HG02973 (cell line): ENCODE data around the gene TUT7.
"Not testable (repeated sequence)": the region's sequence is repeated elsewhere in the genome, so short reads cannot be mapped to it uniquely, and the experiment has no call there.

Experiments
- ATAC-seq: cut with Tn5 transposase; IDR thresholded peaks from one replicate; pipeline ENCODE4 v1.9.1; 2021; ENCODE audit warnings: moderate library complexity; ENCODE audit not compliant: unreplicated experiment

TUT7 gene

GRCh38 chr9:86303316-86303975, 50.8 kb downstream of the TUT7 start:
- ATAC-seq = no peak

GRCh38 chr9:86301686-86302085, 52.5 kb downstream of the TUT7 start:
- ATAC-seq = no peak

- ATAC-seq = no peak
These were observed 53.5 kb downstream of the TUT7 start for GRCh38 chr9:86300701-86301100.

- no peak for ATAC-seq
These were observed 55.3 kb downstream of the TUT7 start for GRCh38 chr9:86298873-86299272.

- ATAC-seq = not testable (repeated sequence)
These were observed 63.9 kb downstream of the TUT7 start for GRCh38 chr9:86290341-86290740.

GRCh38 chr9:86288499-86289198, 65.6 kb downstream of the TUT7 start:
- ATAC-seq = no peak

GRCh38 chr9:86287013-86287412, 67.2 kb downstream of the TUT7 start:
- no peak for ATAC-seq

GRCh38 chr9:86286278-86286677, 67.9 kb downstream of the TUT7 start:
- no peak for ATAC-seq

- ATAC-seq = no peak
These were observed 68.9 kb downstream of the TUT7 start for GRCh38 chr9:86285261-86285660.

- peak; percentile 5 for ATAC-seq
These were observed 71.2 kb downstream of the TUT7 start for GRCh38 chr9:86282979-86283535.

- peak; percentile 74 for ATAC-seq
These were observed 71.9 kb downstream of the TUT7 start, which contains the start of gene ISCA1 for GRCh38 chr9:86282077-86282978. TSS of gene ISCA1 (minus strand) at chr9:86282538. CDS start at chr9:86282458, 80 bp downstream.

GRCh38 chr9:86281593-86282076, 72.6 kb downstream of the TUT7 start:
- ATAC-seq = peak; percentile 25

- no peak for ATAC-seq
These were observed 73.6 kb downstream of the TUT7 start for GRCh38 chr9:86280580-86280979.

- ATAC-seq = no peak
These were observed 74.4 kb downstream of the TUT7 start for GRCh38 chr9:86279839-86280238.

GRCh38 chr9:86277072-86277471, 77.1 kb downstream of the TUT7 start:
- no peak for ATAC-seq

GRCh38 chr9:86275962-86276361, 78.2 kb downstream of the TUT7 start:
- no peak for ATAC-seq

GRCh38 chr9:86274821-86275643, 79.2 kb downstream of the TUT7 start:
- ATAC-seq = no peak

- ATAC-seq = no peak
These were observed 82.0 kb downstream of the TUT7 start for GRCh38 chr9:86272221-86272620.

GRCh38 chr9:86263876-86264275, 90.3 kb downstream of the TUT7 start:
- no peak for ATAC-seq

- ATAC-seq = no peak
These were observed 91.7 kb downstream of the TUT7 start for GRCh38 chr9:86262492-86262891.
